A549 (cell line): ENCODE data around the gene OOEP. TPM values are rescaled to one million over a fixed set of nuclear protein-coding genes. Genes with fewer than 3 reads are reported as not detected.

ENCODE experiments used
- ATAC-seq, 2 experiments: fragments of 200-7000 bp in 1 of 2; fragments of >200 bp in 1 of 2; cut with Nextera tagmentation in 1 of 2; cut with Tn5 transposase in 1 of 2; 3 replicates each; pipeline versions ENCODE4 v1.8.0 to v1.9.1; 2018 to 2020; ENCODE audit warnings: mild to moderate bottlenecking in 1 of 2, moderate library complexity in 1 of 2
- CTCF ChIA-PET: fragments of 300-600 bp; sonication (Branson Sonifier 250); formaldehyde crosslinking; extraction: SDS; loops from one replicate; lab custom pipeline; 2021; ENCODE audit warnings: antibody characterized with exemption, inconsistent platforms; lab: Yijun Ruan, JAX
- POLR2A ChIA-PET: fragments of 350-600 bp; formaldehyde crosslinking; extraction: SDS; loops from one replicate; lab custom pipeline; 2021; ENCODE audit warnings: antibody characterized with exemption, inconsistent platforms; lab: Yijun Ruan, JAX
- DNase-seq, 2 experiments: peaks; one replicate each; pipeline versions ENCODE4 v3.0.0 to v3.0.0-alpha.2; 2011 to 2016; ENCODE audit warnings: low read depth in 1 of 2, low spot score in 1 of 2
- FAIRE-seq: peaks from 2 replicates; lab custom pipeline; 2011; peaks lifted over from hg19 to GRCh38; lab: Jason Lieb, UNC
- H3K27ac ChIP-seq, 2 experiments: fragments of >200 bp; sonication (Bioruptor Twin); formaldehyde crosslinking; 3 replicates each; pipeline ENCODE4 v1.5.1; 2016 to 2017
- H3K4me1 ChIP-seq: fragments of >200 bp; sonication (Bioruptor Twin); formaldehyde crosslinking; 3 replicates; pipeline ENCODE4 v1.6.1; 2016
- H3K4me2 ChIP-seq: fragments of >200 bp; sonication (Bioruptor Twin); formaldehyde crosslinking; 3 replicates; pipeline ENCODE4 v1.6.1; 2016
- H3K4me3 ChIP-seq: fragments of >200 bp; sonication (Bioruptor Twin); formaldehyde crosslinking; 3 replicates; pipeline ENCODE4 v1.5.1; 2016
- H3K9me3 ChIP-seq: fragments of >200 bp; sonication (Bioruptor Twin); formaldehyde crosslinking; 3 replicates; pipeline ENCODE4 v1.6.1; 2016
- CBX2 ChIP-seq: fragments of 200-600 bp; sonication (generic); IDR thresholded peaks from 2 replicates; pipeline ENCODE4 v1.6.1; 2016; ENCODE audit warnings: low read depth, mild to moderate bottlenecking, borderline replicate concordance
- CBX8 ChIP-seq: fragments of 200-600 bp; sonication (generic); IDR thresholded peaks from 2 replicates; pipeline ENCODE4 v1.6.1; 2016
- CEBPB ChIP-seq, 2 experiments: fragments of >200 bp in 1 of 2; sonication (Bioruptor Twin) in 1 of 2; formaldehyde crosslinking in 1 of 2; IDR thresholded peaks; 2 replicates each; pipeline ENCODE4 v1.6.1; 2012 to 2016
- CHD2 ChIP-seq: fragments of 150-350 bp; IDR thresholded peaks from 2 replicates; pipeline ENCODE4 v1.6.1; 2014; ENCODE audit warnings: low read length; ENCODE audit not compliant: partially characterized antibody
- EHF ChIP-seq: fragments of 250-450 bp; sonication (Bioruptor Pico); IDR thresholded peaks from 2 replicates; pipeline ENCODE4 v1.5.0; 2020; ENCODE audit warnings: mild to moderate bottlenecking
- EP300 ChIP-seq, 2 experiments: fragments of >200 bp; sonication (Bioruptor Twin); formaldehyde crosslinking; IDR thresholded peaks; 2 replicates in 1 of 2; 3 replicates in 1 of 2; pipeline ENCODE4 v1.6.1; 2016 to 2017
- ESRRA ChIP-seq: fragments of 150-350 bp; IDR thresholded peaks from 2 replicates; pipeline ENCODE4 v1.6.1; 2014; ENCODE audit warnings: mild to moderate bottlenecking, low read length, borderline replicate concordance
- FOSB ChIP-seq: fragments of 250-450 bp; sonication (Bioruptor Pico); IDR thresholded peaks from 2 replicates; pipeline ENCODE4 v1.5.0; 2020; ENCODE audit warnings: mild to moderate bottlenecking, moderate library complexity
- FOXS1 ChIP-seq: fragments of 250-450 bp; sonication (Bioruptor Pico); IDR thresholded peaks from 2 replicates; pipeline ENCODE4 v1.5.0; 2020; ENCODE audit warnings: mild to moderate bottlenecking, moderate library complexity
- HOXA7 ChIP-seq: fragments of 250-450 bp; sonication (Bioruptor Pico); IDR thresholded peaks from 2 replicates; pipeline ENCODE4 v1.5.0; 2020; ENCODE audit warnings: mild to moderate bottlenecking, moderate library complexity
- HOXB13 ChIP-seq: fragments of 250-450 bp; sonication (Bioruptor Pico); IDR thresholded peaks from 2 replicates; pipeline ENCODE4 v1.5.0; 2020; ENCODE audit warnings: low read depth, mild to moderate bottlenecking, moderate library complexity
- HOXB5 ChIP-seq: fragments of 250-450 bp; sonication (Bioruptor Pico); IDR thresholded peaks from 2 replicates; pipeline ENCODE4 v1.5.0; 2020; ENCODE audit warnings: mild to moderate bottlenecking, moderate library complexity
- JUN ChIP-seq, 2 experiments: fragments of >200 bp; sonication (Bioruptor Twin); formaldehyde crosslinking; IDR thresholded peaks; 2 replicates in 1 of 2; 3 replicates in 1 of 2; pipeline ENCODE4 v1.6.1; 2016 to 2017
- KDM5A ChIP-seq: fragments of 200-600 bp; sonication (generic); IDR thresholded peaks from 2 replicates; pipeline ENCODE4 v1.6.1; 2016; ENCODE audit warnings: antibody characterized with exemption, mild to moderate bottlenecking
- MAFK ChIP-seq: fragments of 450-650 bp; IDR thresholded peaks from 2 replicates; pipeline ENCODE4 v1.6.1; 2014; ENCODE audit not compliant: partially characterized antibody
- MAZ ChIP-seq: fragments of 150-350 bp; IDR thresholded peaks from 2 replicates; pipeline ENCODE4 v1.6.1; 2014; ENCODE audit warnings: antibody characterized with exemption, low read depth, low read length, borderline replicate concordance
- NPAS2 ChIP-seq: fragments of 250-450 bp; sonication (Bioruptor Pico); IDR thresholded peaks from 2 replicates; pipeline ENCODE4 v1.8.0; 2022; ENCODE audit warnings: mild to moderate bottlenecking, moderate library complexity, borderline replicate concordance
- NR3C1 ChIP-seq: fragments of >200 bp; sonication (Bioruptor Twin); formaldehyde crosslinking; IDR thresholded peaks from 3 replicates; pipeline ENCODE4 v1.6.1; 2017
- PHF8 ChIP-seq: fragments of 200-600 bp; sonication (generic); IDR thresholded peaks from 2 replicates; pipeline ENCODE4 v1.6.1; 2016; ENCODE audit warnings: low read depth, mild to moderate bottlenecking, antibody characterized with exemption, moderate library complexity, borderline replicate concordance
- POLR2AphosphoS2 ChIP-seq: conservative IDR thresholded peaks from 2 replicates; pipeline ENCODE4 v1.6.1; 2012; ENCODE audit warnings: low read length, improper control_type of control experiment, inconsistent platforms
- RCOR1 ChIP-seq: fragments of 150-350 bp; IDR thresholded peaks from 2 replicates; pipeline ENCODE4 v1.6.1; 2014; ENCODE audit warnings: antibody characterized with exemption, low read length, low read depth
- RFX5 ChIP-seq: fragments of 450-650 bp; IDR thresholded peaks from 2 replicates; pipeline ENCODE4 v1.7.1; 2014; ENCODE audit warnings: antibody characterized with exemption, mild to moderate bottlenecking, moderate library complexity
- SMC3 ChIP-seq: fragments of >200 bp; sonication (Bioruptor Twin); formaldehyde crosslinking; IDR thresholded peaks from 3 replicates; pipeline ENCODE4 v1.6.1; 2018; ENCODE audit warnings: inconsistent platforms
- TFCP2L1 ChIP-seq: fragments of 250-450 bp; sonication (Bioruptor Pico); IDR thresholded peaks from 2 replicates; pipeline ENCODE4 v1.5.0; 2021; ENCODE audit warnings: mild to moderate bottlenecking
- TP53 ChIP-seq: fragments of 250-450 bp; sonication (Bioruptor Pico); IDR thresholded peaks from 2 replicates; pipeline ENCODE4 v1.5.0; 2021; ENCODE audit warnings: mild to moderate bottlenecking, moderate library complexity
- USF2 ChIP-seq: fragments of 450-650 bp; IDR thresholded peaks from 2 replicates; pipeline ENCODE4 v1.6.1; 2014; ENCODE audit warnings: antibody characterized with exemption
- ZFP36 ChIP-seq: fragments of 450-650 bp; IDR thresholded peaks from 2 replicates; pipeline ENCODE4 v1.6.1; 2014; ENCODE audit warnings: borderline replicate concordance; ENCODE audit not compliant: partially characterized antibody
- ZNF302 ChIP-seq: fragments of 250-450 bp; sonication (Bioruptor Pico); IDR thresholded peaks from 2 replicates; pipeline ENCODE4 v1.9.0; 2021; ENCODE audit warnings: inconsistent platforms, mild to moderate bottlenecking, moderate library complexity
- WGBS: methylation state at CpG from one replicate; pipeline ENCODE4 v1.1.6; 2017; ENCODE audit errors: missing lambda C conversion rate; 5-methylcytosine and 5-hydroxymethylcytosine counted together
- polyA plus RNA-seq, 4 experiments: library from polyadenylated mRNA; depleted of rRNA in 3 of 4; stranded (reverse); fragments of >200 nt; fragmentation: RNase III in 1 of 4; extraction: RNeasy Plus Mini Kit Qiagen cat#74134 plus additional on column Dnase treatment in 1 of 4; gene quantifications; 2 replicates in 3 of 4; 3 replicates in 1 of 4; pipeline ENCODE4 v1.2.3, GENCODE V29; 2011 to 2017
- TF ChIP-seq, protein P1 (sequence below): fragments of >200 bp; sonication (Bioruptor Twin); formaldehyde crosslinking; IDR thresholded peaks from 3 replicates; pipeline ENCODE4 v1.6.1; 2016
- TF ChIP-seq, protein P2 (sequence below): fragments of 150-350 bp; IDR thresholded peaks from 2 replicates; pipeline ENCODE4 v1.6.1; 2014; ENCODE audit warnings: low read depth, mild to moderate bottlenecking, low read length

Gene OOEP
- polyA plus RNA-seq, 2 of the 4 experiments (the other 2 are of a cell fraction) = not detected

DNA sequence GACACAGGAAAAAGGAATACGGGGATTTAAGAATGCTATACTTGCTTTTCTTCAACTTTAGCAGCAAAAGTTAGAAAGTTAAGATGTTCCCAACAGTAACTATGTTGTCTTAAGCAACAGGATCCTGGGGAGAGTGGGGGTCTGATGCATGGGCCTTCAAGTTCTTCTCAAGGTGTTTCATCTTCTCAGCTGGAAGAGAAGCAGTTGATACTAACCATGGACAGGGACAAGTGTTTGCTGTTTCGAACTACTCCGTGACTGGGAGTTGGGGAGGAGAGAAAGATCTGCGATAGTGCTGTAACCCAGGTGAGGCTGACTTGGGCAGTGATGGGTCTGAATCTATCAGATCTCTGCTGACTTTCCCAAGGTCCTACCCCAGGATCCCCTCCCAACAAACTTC lies 1.0 kb downstream of the OOEP start:
- TF ChIP-seq KDM5A = no peak
- no peak for TF ChIP-seq PHF8
- TF ChIP-seq HOXA7 = no peak
- no peak for TF ChIP-seq NPAS2
- no peak for TF ChIP-seq CHD2
- no peak for TF ChIP-seq MAZ
- TF ChIP-seq ZNF302 (CRISPR knock-in tag) = no peak
- TF ChIP-seq POLR2AphosphoS2 = no peak
- TF ChIP-seq MAFK = no peak
- no peak for TF ChIP-seq CEBPB (IDR thresholded peaks at IDR 0.05)
- no peak for TF ChIP-seq JUN (IDR thresholded peaks at IDR 0.05)
- no peak for TF ChIP-seq ESRRA
- TF ChIP-seq ZFP36 = no peak
- no peak for TF ChIP-seq EP300 (IDR thresholded peaks at IDR 0.05)
- no peak for TF ChIP-seq EHF (CRISPR knock-in tag)
- TF ChIP-seq HOXB13 (CRISPR knock-in tag) = no peak
- TF ChIP-seq, all 56 proteins: peak for 0
- ATAC-seq (no peak), FAIRE-seq (no peak), DNase-seq (no peak)
- no peaks in the 10 kb centered on the region for H3K9me3 ChIP-seq
- H3K4me3 ChIP-seq = no peak overlapping the region
- WGBS = 77% methylated on average over 4 of the region's 4 CpGs
- no peaks in the 10 kb centered on the region for H3K4me1 ChIP-seq
- ChIA-PET POLR2A (no interaction called here), CTCF (no interaction called here)
- H3K4me2 ChIP-seq = no peak overlapping the region
- no peak overlapping the region for H3K27ac ChIP-seq

- FAIRE-seq (no peak), ATAC-seq (no peak)
- CTCF ChIA-PET = interaction anchor here (0.6 to 1.4 kb wide), 4 partner anchors 10 to 502 kb away, joined by 3 to 4 read pairs (median 3); no protein-coding TSS in a partner anchor
Observed at GRCh38 chr6:73367761-73368355, 1.8 kb downstream of the OOEP start.

More at GRCh38 chr6:73367761-73368355, 1.8 kb downstream of the OOEP start:
- 85% methylated on average over 16 of the region's 16 CpGs for WGBS
- H3K9me3 ChIP-seq = no peaks in the 10 kb centered on the region
- H3K4me1 ChIP-seq = no peaks in the 10 kb centered on the region
- H3K4me3 ChIP-seq = no peak overlapping the region
- no peak overlapping the region for H3K27ac ChIP-seq
- no peak overlapping the region for H3K4me2 ChIP-seq
- no peak for TF ChIP-seq CBX8
- TF ChIP-seq USF2 = no peak
- no peak for TF ChIP-seq CBX2
- TF ChIP-seq NR3C1 = no peak
- TF ChIP-seq HOXB5 (CRISPR knock-in tag) = no peak
- no peak for TF ChIP-seq ZNF302 (CRISPR knock-in tag)
- no peak for TF ChIP-seq RCOR1
- no peak for TF ChIP-seq TP53 (CRISPR knock-in tag)
- TF ChIP-seq, protein P1, sequence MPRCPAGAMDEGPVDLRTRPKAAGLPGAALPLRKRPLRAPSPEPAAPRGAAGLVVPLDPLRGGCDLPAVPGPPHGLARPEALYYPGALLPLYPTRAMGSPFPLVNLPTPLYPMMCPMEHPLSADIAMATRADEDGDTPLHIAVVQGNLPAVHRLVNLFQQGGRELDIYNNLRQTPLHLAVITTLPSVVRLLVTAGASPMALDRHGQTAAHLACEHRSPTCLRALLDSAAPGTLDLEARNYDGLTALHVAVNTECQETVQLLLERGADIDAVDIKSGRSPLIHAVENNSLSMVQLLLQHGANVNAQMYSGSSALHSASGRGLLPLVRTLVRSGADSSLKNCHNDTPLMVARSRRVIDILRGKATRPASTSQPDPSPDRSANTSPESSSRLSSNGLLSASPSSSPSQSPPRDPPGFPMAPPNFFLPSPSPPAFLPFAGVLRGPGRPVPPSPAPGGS = no peak
- TF ChIP-seq TFCP2L1 (CRISPR knock-in tag) = no peak
- no peak for TF ChIP-seq SMC3
- TF ChIP-seq, protein P2, sequence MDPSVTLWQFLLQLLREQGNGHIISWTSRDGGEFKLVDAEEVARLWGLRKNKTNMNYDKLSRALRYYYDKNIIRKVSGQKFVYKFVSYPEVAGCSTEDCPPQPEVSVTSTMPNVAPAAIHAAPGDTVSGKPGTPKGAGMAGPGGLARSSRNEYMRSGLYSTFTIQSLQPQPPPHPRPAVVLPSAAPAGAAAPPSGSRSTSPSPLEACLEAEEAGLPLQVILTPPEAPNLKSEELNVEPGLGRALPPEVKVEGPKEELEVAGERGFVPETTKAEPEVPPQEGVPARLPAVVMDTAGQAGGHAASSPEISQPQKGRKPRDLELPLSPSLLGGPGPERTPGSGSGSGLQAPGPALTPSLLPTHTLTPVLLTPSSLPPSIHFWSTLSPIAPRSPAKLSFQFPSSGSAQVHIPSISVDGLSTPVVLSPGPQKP = no peak
- no peak for TF ChIP-seq RFX5
- no peak for TF ChIP-seq POLR2AphosphoS2
- no peak for TF ChIP-seq MAFK
- TF ChIP-seq FOXS1 = no peak
- TF ChIP-seq FOSB (CRISPR knock-in tag) = no peak
- POLR2A ChIA-PET = no interaction called here
- DNase-seq = no peak
